Raji (cell line): ENCODE measurements around the gene NBEAL2.

Experiments used
- POLR2A ChIP-seq: IDR thresholded peaks from 2 replicates; pipeline ENCODE4 v1.6.1; 2011; ENCODE audit warnings: low read depth, low read length, control low read depth; ENCODE audit not compliant: insufficient read depth

Gene NBEAL2

DNA sequence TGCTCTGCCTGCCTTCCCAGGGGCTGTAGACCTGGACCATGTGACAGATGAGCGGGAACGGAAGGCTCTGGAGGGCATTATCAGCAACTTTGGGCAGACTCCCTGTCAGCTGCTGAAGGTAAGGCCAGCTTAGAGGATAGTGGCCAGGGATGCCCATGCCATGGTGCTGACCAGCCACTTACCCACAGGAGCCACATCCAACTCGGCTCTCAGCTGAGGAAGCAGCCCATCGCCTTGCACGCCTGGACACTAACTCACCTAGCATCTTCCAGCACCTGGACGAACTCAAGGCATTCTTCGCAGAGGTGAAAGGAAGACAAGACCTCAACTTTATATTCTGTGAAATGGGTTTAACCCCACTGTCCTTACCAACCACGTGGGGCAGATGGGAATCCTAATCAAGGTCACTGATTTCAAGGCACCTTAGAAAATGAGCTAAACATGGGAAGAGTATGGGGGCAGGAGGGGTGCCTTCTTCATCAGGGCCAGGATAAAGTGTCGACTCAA lies 26.7 kb downstream of the NBEAL2 start:
- TF ChIP-seq POLR2A: no peak

GRCh38 chr3:47007001-47007400 lies 27.5 kb downstream of the NBEAL2 start:
- no peak for TF ChIP-seq POLR2A

DNA sequence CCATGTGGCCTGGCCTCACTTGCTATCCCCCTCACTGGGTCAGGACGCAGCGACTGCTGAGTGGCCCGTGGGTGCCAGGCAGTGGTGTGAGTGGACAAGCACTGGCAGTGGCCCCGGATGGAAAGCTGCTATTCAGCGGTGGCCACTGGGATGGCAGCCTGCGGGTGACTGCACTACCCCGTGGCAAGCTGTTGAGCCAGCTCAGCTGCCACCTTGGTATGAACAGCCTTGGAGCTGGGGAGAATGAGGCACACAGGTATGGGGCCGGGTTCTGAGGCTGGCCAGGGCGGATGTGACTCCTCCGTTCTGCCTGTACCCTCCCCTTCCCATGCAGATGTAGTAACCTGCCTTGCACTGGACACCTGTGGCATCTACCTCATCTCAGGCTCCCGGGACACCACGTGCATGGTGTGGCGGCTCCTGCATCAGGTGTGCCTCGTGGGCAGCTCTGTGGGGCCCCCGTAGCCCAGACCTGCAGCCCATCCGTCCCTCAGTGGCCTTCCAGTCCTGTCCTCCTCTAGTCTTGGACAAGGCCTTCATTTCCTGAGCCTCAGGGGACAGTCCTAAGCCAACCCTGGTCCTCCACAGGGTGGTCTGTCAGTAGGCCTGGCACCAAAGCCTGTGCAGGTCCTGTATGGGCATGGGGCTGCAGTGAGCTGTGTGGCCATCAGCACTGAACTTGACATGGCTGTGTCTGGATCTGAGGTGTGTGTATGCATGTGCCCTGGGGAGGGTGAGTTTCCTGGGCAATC lies 28.2 kb downstream of the NBEAL2 start:
- TF ChIP-seq POLR2A: no peak

GRCh38 chr3:47008234-47008796 lies 28.8 kb downstream of the NBEAL2 start:
- TF ChIP-seq POLR2A: no peak

DNA sequence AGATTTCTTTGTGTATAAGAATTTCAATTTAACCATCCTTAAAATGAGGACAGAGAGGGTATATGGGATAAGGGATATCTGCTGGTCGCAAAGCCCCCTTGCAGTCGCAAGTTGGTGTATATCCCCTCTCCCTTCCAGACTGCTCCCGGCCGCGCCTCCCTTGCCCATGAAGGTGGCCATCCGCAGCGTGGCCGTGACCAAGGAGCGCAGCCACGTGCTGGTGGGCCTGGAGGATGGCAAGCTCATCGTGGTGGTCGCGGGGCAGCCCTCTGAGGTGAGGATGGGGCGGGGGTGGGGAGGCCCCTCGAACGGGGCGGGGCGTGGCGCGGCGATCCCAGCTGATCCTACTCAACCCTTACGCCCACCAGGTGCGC lies 29.4 kb downstream of the NBEAL2 start:
- no peak for TF ChIP-seq POLR2A

GRCh38 chr3:47009225-47010110 lies 30.0 kb downstream of the NBEAL2 start:
- no peak for TF ChIP-seq POLR2A

DNA sequence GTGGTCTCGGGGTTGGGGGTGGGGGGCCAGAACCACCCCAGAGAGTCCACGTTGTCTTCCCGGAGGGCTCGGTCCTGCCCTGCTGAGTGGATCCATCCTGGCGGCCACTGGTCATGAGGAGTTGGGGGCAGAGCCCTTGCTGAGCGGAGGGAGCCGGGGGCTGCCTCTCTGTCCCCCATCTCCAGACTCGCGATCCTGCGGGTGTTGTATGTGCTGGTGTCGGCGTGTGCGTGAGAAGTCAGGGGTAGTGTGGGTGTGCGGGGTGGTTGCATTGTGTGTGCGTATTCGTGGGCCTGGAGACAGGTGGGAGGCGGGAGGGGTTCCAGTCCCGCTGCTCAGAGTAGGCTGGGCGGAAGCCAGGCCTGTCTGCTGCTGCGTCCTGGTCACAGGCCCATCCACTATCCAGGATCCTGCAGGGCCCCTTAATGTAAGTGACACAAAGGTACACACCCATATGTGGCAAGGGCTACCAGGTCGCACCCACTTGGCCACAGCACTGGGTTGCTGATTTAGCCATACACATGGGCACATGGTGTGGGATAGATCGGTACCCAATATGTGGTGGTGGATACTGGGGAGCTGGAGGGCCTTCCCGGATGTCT lies 30.7 kb downstream of the NBEAL2 start:
- TF ChIP-seq POLR2A: no peak

DNA sequence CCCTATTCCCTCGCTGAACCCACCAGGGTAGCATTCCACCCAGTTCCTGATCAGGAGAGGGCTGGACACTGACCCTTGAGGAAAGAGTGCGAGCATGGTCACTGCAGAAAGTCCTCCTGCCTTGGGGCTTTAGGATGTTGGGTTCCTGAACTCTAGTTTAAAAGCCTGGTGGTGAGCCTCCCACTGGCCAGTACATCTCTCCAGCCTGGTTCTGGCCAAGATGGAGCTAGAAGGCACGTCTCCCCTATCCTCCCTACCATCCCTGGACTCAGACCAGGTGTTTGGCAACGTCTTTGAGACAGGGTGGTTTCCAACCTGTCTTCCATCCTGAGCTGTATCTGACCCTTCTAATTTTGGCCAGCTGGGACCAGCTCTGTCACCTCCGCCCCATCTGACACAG lies 31.4 kb downstream of the NBEAL2 start:
- no peak for TF ChIP-seq POLR2A

DNA sequence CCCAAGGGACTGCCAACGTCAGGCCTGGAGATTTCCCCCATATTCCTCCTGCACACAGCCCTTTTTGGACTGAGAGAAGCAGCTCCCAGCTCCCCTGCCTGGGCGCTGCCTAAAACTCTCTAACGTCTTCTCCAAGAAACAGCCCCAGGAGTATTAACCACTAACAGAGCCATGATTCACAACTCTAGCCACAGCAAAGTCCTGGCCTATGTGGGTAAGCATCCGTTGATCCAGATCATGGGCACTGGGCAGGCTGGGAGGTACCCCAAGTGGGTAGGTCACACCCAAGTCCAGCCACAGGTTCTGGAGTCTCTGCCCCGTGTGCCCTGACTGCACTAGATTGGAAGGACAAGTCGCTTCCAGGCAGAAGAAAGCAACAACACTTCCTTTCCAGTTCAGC lies 31.9 kb downstream of the NBEAL2 start:
- TF ChIP-seq POLR2A: no peak

DNA sequence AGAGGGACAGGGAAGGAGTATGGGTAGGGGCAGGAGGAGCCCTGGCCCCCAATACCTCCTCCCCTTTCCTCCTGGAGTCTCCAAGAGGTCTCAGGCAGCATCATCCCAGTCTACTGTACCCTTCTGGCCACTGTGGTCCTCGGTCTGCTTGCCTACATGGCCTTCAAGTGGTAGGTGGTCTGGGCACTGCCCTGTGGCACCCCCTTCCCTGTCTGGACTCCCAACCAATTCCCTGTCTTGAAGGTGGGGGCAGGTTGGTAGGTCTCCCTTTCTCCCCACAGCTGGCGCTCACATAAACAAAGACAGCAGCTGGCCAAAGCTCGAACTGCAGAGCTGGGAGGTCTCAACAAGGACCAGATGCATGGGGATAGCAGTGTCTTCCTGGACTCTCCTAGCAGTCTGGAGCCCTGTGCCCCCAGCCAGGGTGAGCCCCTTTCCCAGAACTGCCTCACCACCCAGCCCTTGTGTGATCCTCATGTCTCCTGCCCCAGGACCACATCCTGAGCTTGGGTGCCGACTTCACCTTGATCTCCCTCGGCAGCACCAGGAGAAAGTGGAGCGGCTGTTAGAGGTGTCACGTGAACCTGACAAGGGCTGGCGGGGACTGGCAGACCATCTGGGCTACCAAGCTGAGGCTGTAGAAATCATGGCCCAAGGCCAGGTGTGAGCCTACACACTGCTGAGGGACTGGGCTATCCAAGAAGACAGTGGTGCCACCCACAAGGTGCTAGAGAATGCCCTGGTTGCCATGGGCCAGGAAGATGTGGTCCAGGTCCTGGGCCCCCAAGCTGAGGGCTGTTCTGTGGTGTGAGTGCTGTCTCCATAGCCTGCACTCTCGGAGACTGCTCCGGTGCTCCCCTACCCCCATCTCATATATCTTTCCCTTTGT lies 33.1 kb downstream of the NBEAL2 start:
- no peak for TF ChIP-seq POLR2A

GRCh38 chr3:47013231-47013630 lies 33.8 kb downstream of the NBEAL2 start:
- TF ChIP-seq POLR2A: no peak

DNA sequence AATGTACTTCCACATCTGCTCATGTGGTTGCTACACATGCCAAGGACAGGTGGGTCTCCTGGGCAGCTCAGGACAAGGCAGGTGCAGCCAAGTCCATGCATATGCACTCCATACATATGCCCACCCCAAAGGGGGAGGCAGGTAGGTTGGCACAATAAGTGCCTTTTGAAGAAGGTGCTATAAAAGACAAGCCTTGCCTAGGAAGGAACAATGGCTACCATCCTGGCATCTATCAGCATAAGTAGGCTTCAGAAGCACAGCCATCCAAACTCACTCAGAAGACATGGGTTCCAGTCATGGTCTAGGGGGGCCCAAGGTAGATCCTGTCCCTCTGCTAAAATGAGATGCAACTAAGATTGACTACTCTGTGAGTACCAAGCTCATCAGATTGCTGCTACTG lies 34.6 kb downstream of the NBEAL2 start:
- no peak for TF ChIP-seq POLR2A

GRCh38 chr3:47015151-47015550 lies 35.7 kb downstream of the NBEAL2 start:
- no peak for TF ChIP-seq POLR2A
